ENCODE results near the gene MME. TPM values are rescaled to one million over a fixed set of nuclear protein-coding genes. Genes with fewer than 3 reads are reported as not detected.

The MME gene
- polyA plus RNA-seq, 2 donors, result 0.12 to 0.20 TPM

DNA sequence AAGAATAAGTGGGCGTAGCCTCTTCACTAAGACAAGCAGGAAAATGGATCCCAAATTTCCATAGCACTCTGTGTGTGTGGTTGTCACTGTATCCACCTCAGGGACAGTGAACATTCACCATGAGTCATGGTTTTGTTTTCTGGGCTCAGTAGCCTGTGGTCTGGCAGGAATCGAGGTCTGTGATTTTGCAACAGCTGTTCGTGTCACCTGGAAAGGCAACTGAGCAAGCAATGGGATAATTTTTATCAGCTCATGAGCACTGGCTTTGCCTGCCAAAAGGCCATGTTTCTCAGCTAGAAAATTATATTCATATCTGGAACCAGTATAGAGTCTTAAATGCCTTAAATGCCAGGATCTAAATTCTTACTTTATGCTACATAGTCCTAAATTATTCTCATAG, 152.5 kb downstream of the MME start:
- Histone ChIP-seq H3K36me3 (ENCODE audit: control insufficient read depth in 2 of 2, insufficient read depth in 2 of 2, low read length in 1 of 2) (no peaks in the 10 kb centered on the region), H3K4me3 (ENCODE audit: low read depth in 1 of 2, low read length in 2 of 2) (no peak overlapping the region), H3K27me3 (ENCODE audit: control insufficient read depth in 1 of 2, insufficient read depth in 2 of 2, low read length in 2 of 2) (no peaks in the 10 kb centered on the region), H3K4me1 (ENCODE audit: control insufficient read depth in 2 of 2, insufficient read depth in 2 of 2, low read length in 1 of 2) (peaks cover 0 to 3% of the 10 kb centered on the region in 2 donors), H3K9me3 (ENCODE audit: control insufficient read depth in 2 of 2, insufficient read depth in 1 of 2, low read depth in 1 of 2, low read length in 1 of 2) (no peaks in the 10 kb centered on the region), H3K27ac (ENCODE audit: low read depth in 2 of 2, low read length in 1 of 2) (peak overlapping the region in 1 of 2 donors; percentile 22)
- WGBS, 2 donors, result 49 to 54% methylated on average over 3 of the region's 3 CpGs

DNA sequence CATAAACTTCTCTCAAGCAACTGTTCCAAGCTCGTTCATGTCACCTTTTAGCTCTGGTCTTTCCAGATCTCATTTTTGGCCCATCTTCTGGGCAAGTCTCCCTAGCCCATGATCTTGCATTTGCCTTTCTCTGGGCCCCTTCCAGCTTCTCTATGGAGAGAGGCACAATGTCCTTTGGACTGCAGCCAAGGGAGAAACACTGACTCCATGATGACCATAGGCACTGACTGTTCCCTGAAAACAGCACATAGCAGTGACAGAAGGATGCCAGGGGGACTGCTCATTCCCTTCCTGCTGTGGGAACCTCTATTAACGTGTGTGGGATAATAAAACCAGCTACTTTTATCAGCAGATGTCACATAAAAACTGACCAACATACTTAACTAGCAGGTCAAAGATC, 153.1 kb downstream of the MME start:
- WGBS, 2 donors, result 39 to 44% methylated on average over 2 of the region's 2 CpGs
- Histone ChIP-seq H3K27ac (ENCODE audit: low read depth in 2 of 2, low read length in 1 of 2) (no peak overlapping the region), H3K9me3 (ENCODE audit: control insufficient read depth in 2 of 2, insufficient read depth in 1 of 2, low read depth in 1 of 2, low read length in 1 of 2) (no peaks in the 10 kb centered on the region)

More for the DNA sequence above, 153.1 kb downstream of the MME start:
- Histone ChIP-seq H3K36me3 (ENCODE audit: control insufficient read depth in 2 of 2, insufficient read depth in 2 of 2, low read length in 1 of 2) (no peaks in the 10 kb centered on the region), H3K4me1 (ENCODE audit: control insufficient read depth in 2 of 2, insufficient read depth in 2 of 2, low read length in 1 of 2) (peaks cover 0 to 3% of the 10 kb centered on the region in 2 donors), H3K4me3 (ENCODE audit: low read depth in 1 of 2, low read length in 2 of 2) (no peak overlapping the region), H3K27me3 (ENCODE audit: control insufficient read depth in 1 of 2, insufficient read depth in 2 of 2, low read length in 2 of 2) (no peaks in the 10 kb centered on the region)

Other genes with a start within 250 kb of the MME start
- under 1 TPM in 1 of 2 donors, not detected in 1; 0.14 TPM for gene STRIT1, start 213.4 kb downstream of the MME start, polyA plus RNA-seq